Central memory CD8-positive, alpha-beta T cell (primary cell): ENCODE measurements around the gene LRMDA.

Source experiments
- ATAC-seq: fragments of 150-1000 bp; cut with Tn5 transposase; replicated peaks from 2 replicates; pipeline ENCODE4 v1.10.0; 2022; ENCODE audit warnings: mild to moderate bottlenecking, moderate FRiP score, moderate number of reproducible peaks; ENCODE audit not compliant: poor library complexity, severe bottlenecking; ENCODE audit errors: extremely low read depth
- DNase-seq, 2 donors: peaks; one replicate each; pipeline ENCODE4 v3.0.0; 2021; ENCODE audit warnings: low spot score in 2 of 2
- H3K27ac Mint-ChIP-seq: one replicate; pipeline ENCODE4 v1.8.0; 2022; ENCODE audit warnings: low read depth, mild to moderate bottlenecking, moderate library complexity, mixed read lengths
- H3K27me3 Mint-ChIP-seq: one replicate; pipeline ENCODE4 v1.8.0; 2022; ENCODE audit warnings: mixed read lengths
- H3K36me3 Mint-ChIP-seq: one replicate; pipeline ENCODE4 v1.8.0; 2022; ENCODE audit warnings: mild to moderate bottlenecking, moderate library complexity, mixed read lengths; ENCODE audit not compliant: insufficient read depth
- H3K4me1 Mint-ChIP-seq: one replicate; pipeline ENCODE4 v1.8.0; 2022; ENCODE audit warnings: mixed read lengths
- H3K4me3 Mint-ChIP-seq: one replicate; pipeline ENCODE4 v1.8.0; 2022; ENCODE audit warnings: mild to moderate bottlenecking, moderate library complexity, mixed read lengths
- H3K9me3 Mint-ChIP-seq: one replicate; pipeline ENCODE4 v1.8.0; 2022; ENCODE audit warnings: mixed read lengths

LRMDA gene

DNA sequence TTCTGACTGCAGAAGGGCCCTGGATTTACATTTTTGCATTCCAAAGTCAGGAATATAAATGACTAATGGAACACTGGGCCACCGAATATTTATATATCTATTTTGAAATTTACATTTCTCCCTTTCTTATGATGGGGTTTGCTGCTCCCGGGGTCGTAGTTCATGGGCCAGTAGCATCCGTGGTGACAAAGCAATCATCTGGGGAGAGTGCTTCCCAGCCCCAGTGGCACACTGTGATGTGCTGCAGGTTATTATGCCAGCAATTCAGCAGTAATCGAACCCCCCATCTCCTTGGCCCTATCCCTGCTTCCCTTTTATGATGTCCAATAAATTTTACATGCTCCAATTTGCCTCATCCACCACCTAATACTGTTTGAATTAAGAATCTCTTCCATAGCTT is 837.5 kb downstream of the LRMDA start:
- H3K27ac Mint-ChIP-seq, result no peak overlapping the region
- DNase-seq (no peak), ATAC-seq (no peak)
- no peaks in the 10 kb centered on the region for H3K36me3 Mint-ChIP-seq
- H3K4me1 Mint-ChIP-seq, result no peaks in the 10 kb centered on the region
- peaks cover 18% of the 10 kb centered on the region for H3K9me3 Mint-ChIP-seq
- H3K4me3 Mint-ChIP-seq, result no peak overlapping the region
- no peaks in the 10 kb centered on the region for H3K27me3 Mint-ChIP-seq

DNA sequence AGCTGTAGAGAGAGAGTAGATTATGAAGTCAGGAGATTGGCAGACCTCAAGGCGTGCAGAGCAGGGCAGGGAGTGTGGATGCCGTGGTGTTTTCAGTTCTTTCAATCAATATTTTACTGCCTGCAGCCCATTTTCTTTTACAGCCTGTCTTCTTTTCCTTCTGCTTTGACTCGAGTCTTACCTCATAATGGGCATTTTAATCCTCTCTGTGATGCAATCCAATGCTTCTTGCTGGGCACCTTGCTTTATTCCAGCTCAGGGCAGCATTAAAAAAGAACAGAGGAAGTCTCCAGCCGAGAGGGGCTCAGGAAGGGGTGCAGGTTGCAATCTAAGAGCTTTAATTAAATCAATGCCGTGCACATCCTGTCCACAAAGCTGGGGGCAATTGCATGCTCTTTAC is 839.0 kb downstream of the LRMDA start:
- Mint-ChIP-seq H3K27me3 (no peaks in the 10 kb centered on the region), H3K4me3 (no peak overlapping the region), H3K27ac (no peak overlapping the region), H3K36me3 (no peaks in the 10 kb centered on the region), H3K9me3 (peaks cover 18% of the 10 kb centered on the region), H3K4me1 (no peaks in the 10 kb centered on the region)
- DNase-seq (no peak), ATAC-seq (no peak)

DNA sequence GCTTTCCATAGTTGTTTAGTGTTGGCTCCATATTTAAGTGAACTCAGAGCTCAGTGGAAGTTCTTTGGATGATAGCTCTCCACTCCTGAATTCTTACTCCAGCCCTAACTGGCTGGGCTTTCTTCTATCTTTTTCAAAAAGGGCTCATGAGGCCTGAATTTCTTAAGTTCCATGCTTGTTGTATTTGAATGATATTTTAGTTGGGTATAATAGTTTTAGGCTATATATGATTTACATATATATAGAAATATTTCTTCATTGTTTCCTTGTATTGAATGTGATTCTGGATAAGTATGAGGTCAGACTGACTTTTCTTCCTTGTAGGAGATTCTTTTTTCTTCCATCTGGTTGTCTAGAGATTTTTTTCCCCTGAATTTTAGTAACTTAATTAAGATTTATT is 843.5 kb downstream of the LRMDA start:
- H3K4me3 Mint-ChIP-seq, result no peak overlapping the region
- no peaks in the 10 kb centered on the region for H3K27me3 Mint-ChIP-seq
- H3K36me3 Mint-ChIP-seq, result peaks cover 3% of the 10 kb centered on the region
- no peak overlapping the region for H3K27ac Mint-ChIP-seq
- no peak for ATAC-seq
- no peak for DNase-seq
- peaks cover 26% of the 10 kb centered on the region for H3K9me3 Mint-ChIP-seq
- no peaks in the 10 kb centered on the region for H3K4me1 Mint-ChIP-seq

DNA sequence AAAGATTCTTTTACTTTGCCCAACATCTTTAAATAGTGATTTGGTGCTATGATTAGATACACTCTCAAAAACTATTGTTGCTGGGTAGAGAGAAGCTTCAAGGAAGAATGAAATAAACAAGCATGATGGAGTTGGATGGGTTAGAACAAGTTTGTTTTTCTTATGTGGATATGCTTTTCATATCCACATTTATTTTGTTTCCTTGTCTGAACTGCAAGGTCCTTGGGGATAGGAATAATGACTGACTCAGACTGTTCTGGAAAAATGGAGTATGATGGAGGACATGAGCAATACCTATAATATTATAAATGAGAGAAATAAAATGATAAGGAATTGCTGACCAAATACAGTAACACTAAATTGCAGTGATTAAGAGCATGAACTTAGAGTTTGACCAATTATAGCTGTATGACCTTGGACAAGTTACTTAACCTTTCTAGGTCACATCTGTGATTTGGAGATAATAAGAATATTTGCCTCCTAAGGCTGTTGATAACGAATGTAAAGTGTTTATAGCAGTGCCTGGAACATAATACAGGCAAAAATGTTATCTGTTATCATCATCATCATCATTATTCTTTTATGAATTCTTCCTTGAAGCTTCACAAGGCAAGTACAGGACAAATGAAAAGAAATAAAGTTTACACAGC is 847.5 kb downstream of the LRMDA start:
- Mint-ChIP-seq H3K4me3 (no peak overlapping the region), H3K27me3 (no peaks in the 10 kb centered on the region), H3K36me3 (peaks cover 3% of the 10 kb centered on the region), H3K4me1 (no peaks in the 10 kb centered on the region), H3K9me3 (peaks cover 32% of the 10 kb centered on the region), H3K27ac (no peak overlapping the region)
- ATAC-seq (no peak), DNase-seq (no peak)

DNA sequence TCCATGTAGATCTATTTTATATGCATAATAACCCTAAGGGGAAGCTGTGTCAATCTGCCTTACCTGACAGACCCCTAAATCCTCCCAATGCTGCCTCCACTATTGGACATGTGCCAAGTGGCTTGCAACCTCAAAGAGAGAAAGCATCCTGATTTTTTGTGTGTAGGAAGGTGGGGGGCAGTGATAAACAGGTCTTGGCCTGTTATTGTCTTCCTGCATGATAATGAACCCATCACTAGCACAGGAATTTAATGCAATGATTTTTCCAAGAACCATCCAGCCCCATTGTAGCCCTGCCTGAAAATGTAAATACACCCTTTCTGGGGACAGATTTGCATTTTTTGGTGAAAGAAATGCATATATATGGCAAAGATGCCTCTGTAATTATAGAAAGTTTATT is 850.2 kb downstream of the LRMDA start:
- peaks cover 28% of the 10 kb centered on the region for H3K9me3 Mint-ChIP-seq
- DNase-seq (no peak), ATAC-seq (no peak)
- H3K36me3 Mint-ChIP-seq, result peaks cover 3% of the 10 kb centered on the region
- no peaks in the 10 kb centered on the region for H3K27me3 Mint-ChIP-seq
- no peak overlapping the region for H3K27ac Mint-ChIP-seq
- H3K4me1 Mint-ChIP-seq, result no peaks in the 10 kb centered on the region
- H3K4me3 Mint-ChIP-seq, result no peak overlapping the region

DNA sequence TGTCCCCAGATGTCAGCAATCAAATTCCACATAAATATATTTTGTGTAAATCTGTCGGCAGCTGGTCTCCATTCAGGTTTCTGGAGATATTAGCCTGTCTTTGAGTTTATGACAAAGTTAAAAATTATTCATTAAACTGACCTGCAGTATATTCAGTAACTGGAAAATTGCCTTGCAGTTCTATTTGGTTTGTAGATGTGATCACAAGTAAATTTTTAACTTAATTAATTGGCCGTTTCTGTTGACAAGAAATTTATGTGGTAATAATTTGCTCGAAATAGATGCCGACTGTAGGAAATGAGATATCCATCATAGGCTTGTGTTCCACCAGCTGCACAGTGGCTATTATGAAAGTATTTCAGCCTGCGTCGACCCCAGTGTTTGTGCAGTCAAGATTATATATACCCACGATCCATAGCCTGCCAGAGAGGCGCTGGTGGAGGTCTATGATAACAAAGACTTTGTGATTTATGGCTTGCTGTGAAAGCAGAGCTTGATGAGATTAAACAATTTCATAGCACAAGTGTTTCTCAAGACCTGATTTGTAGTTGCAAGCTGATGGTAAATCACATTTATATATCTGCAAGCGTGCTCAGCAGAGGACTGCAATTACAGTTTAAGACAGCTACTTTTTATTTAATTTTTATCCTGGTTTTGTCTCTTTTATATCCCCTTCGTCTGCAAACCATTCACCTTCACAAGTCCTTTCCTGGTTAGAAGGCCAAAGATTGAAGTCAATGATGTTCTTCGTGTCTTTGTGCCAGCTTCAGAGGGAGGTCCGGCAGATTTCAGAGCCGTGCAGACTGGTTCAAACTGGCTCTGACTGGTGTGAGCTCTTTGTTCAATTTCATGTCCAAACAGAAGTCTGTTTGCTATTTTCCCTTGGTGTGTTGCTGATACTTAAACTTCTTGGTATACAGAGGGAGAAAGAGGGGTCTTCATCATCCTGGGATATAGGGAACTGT is 850.9 kb downstream of the LRMDA start:
- Mint-ChIP-seq H3K4me1 (no peaks in the 10 kb centered on the region), H3K27ac (no peak overlapping the region), H3K36me3 (peaks cover 3% of the 10 kb centered on the region), H3K27me3 (no peaks in the 10 kb centered on the region), H3K9me3 (peaks cover 26% of the 10 kb centered on the region), H3K4me3 (no peak overlapping the region)
- ATAC-seq (no peak), DNase-seq (no peak)

DNA sequence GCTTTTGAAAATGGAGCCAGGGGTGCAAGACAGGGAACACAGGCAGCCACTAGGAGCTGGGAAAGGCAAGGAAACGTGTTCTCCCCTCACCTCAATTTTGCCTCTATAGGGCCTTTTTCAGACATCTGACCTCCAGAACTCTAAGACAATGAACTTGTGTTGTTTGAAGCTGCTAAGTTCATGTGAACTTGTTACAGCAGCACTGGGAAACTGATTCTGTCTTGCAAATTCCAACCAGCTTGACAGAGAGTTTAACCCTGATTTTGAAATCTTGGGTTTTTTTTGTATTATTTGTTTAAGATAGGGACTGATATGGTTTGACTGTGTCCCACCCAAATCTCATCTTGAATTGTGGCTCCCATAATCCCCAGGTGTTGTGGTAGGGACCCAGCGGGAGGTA is 852.9 kb downstream of the LRMDA start:
- DNase-seq (no peak), ATAC-seq (no peak)
- Mint-ChIP-seq H3K36me3 (peaks cover 3% of the 10 kb centered on the region), H3K9me3 (peaks cover 15% of the 10 kb centered on the region), H3K4me1 (no peaks in the 10 kb centered on the region), H3K27me3 (no peaks in the 10 kb centered on the region), H3K4me3 (no peak overlapping the region), H3K27ac (no peak overlapping the region)

DNA sequence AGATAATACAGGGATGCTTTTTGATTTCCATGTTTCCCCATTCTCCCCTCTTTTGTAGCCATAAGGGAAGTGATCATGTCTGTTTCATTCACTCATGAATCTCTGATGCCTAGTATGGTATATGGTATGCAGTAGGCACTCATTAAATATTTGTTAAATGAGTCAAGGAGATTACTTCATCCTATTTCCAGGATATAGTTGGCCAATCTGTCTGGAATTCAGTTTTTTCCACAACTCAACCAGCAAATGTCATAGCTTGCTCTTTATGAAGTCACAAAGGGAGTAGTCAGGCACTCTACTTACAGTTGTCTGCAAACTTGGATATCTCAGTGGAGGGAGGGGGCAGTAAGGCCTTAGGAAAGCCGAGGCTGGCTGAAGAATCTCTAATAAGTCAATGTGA is 853.6 kb downstream of the LRMDA start:
- DNase-seq (no peak), ATAC-seq (no peak)
- no peaks in the 10 kb centered on the region for H3K27me3 Mint-ChIP-seq
- no peaks in the 10 kb centered on the region for H3K4me1 Mint-ChIP-seq
- no peak overlapping the region for H3K4me3 Mint-ChIP-seq
- no peak overlapping the region for H3K27ac Mint-ChIP-seq
- peaks cover 15% of the 10 kb centered on the region for H3K9me3 Mint-ChIP-seq
- no peaks in the 10 kb centered on the region for H3K36me3 Mint-ChIP-seq

DNA sequence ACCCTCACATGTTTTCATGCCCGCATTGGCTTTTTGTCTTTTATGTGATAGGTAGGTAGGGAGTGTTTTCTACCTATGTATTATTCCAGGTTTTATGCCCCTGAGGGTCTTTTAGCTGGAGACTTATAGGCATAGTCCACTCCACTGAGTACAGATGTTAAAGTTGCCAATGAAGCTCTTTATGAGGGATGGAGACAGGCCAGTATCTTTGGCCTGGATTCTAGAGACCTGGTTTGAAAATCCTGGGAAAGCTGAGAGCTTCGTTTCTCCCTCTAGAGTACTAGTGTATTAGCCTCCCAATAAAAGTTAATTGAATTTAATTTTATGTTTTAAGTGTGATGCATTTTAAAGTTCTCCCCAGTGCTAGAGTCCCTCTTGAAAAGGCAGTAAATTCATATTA is 854.1 kb downstream of the LRMDA start:
- Mint-ChIP-seq H3K27ac (no peak overlapping the region), H3K36me3 (no peaks in the 10 kb centered on the region), H3K9me3 (peaks cover 15% of the 10 kb centered on the region), H3K4me1 (no peaks in the 10 kb centered on the region), H3K4me3 (no peak overlapping the region), H3K27me3 (no peaks in the 10 kb centered on the region)
- ATAC-seq, result no peak
- DNase-seq, result no peak

DNA sequence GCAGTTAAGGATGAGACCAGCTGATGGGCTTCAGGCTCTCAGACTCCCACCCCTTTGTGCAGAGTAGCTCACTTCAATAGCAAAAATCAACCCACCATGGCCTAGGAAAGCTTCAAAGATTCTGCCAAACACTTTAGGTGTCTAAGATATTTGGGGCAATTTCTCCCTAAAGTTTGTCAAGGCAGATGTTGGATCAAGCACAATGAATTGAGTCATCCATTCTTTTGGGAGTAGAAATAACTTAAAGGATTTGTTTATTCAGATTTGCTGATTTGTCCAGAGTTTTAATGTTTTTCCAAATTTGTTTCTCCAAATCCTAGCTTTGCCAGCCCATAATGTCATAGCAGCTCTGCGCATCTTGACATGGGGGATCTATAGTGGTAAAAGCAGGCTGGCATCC is 855.1 kb downstream of the LRMDA start:
- no peak for ATAC-seq
- H3K27ac Mint-ChIP-seq, result no peak overlapping the region
- H3K36me3 Mint-ChIP-seq, result no peaks in the 10 kb centered on the region
- no peaks in the 10 kb centered on the region for H3K27me3 Mint-ChIP-seq
- H3K9me3 Mint-ChIP-seq, result peaks cover 15% of the 10 kb centered on the region
- H3K4me1 Mint-ChIP-seq, result no peaks in the 10 kb centered on the region
- no peak overlapping the region for H3K4me3 Mint-ChIP-seq
- DNase-seq, result no peak

DNA sequence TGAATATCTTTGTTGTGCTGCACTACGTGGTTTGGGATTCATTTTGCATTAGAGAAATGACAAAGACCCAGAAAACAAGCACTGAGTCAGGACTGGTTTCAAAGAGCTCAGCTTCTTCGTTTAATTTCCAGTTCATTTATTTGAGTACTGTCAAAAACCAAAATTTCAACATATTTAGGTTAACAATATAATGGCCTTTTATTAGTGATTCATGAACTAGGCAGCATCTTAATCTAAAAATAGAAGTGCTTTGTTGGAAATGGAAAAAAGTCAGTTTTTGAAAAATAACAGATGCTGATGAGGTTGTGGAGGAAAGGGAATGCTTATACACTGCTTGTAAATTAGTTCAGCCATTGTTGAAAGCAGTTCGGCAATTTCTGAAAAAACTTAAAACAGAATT is 856.4 kb downstream of the LRMDA start:
- no peaks in the 10 kb centered on the region for H3K36me3 Mint-ChIP-seq
- H3K9me3 Mint-ChIP-seq, result peaks cover 12% of the 10 kb centered on the region
- H3K4me1 Mint-ChIP-seq, result no peaks in the 10 kb centered on the region
- DNase-seq (no peak), ATAC-seq (no peak)
- no peaks in the 10 kb centered on the region for H3K27me3 Mint-ChIP-seq
- H3K27ac Mint-ChIP-seq, result no peak overlapping the region
- H3K4me3 Mint-ChIP-seq, result no peak overlapping the region

DNA sequence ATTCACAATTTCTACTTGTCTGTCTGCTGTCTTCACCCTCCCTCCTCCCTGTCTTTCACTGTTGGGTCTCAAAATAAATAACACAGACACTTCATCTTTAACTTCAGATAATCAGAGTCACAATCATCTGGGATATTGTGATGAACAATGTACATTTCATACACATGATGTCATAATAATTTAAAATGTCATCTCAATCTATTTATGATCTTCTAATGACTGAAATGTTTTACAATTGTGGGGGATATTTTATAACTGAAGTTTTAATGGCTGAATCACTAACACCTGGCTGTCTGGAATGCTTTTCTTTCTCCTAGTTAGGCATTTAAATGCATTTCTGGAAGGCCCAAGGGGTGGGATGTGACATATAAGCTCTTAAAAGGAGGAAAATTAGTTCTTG is 859.8 kb downstream of the LRMDA start:
- H3K27me3 Mint-ChIP-seq, result no peaks in the 10 kb centered on the region
- no peaks in the 10 kb centered on the region for H3K36me3 Mint-ChIP-seq
- H3K9me3 Mint-ChIP-seq, result peaks cover 5% of the 10 kb centered on the region
- DNase-seq (no peak), ATAC-seq (no peak)
- H3K4me1 Mint-ChIP-seq, result no peaks in the 10 kb centered on the region
- no peak overlapping the region for H3K4me3 Mint-ChIP-seq
- H3K27ac Mint-ChIP-seq, result no peak overlapping the region

DNA sequence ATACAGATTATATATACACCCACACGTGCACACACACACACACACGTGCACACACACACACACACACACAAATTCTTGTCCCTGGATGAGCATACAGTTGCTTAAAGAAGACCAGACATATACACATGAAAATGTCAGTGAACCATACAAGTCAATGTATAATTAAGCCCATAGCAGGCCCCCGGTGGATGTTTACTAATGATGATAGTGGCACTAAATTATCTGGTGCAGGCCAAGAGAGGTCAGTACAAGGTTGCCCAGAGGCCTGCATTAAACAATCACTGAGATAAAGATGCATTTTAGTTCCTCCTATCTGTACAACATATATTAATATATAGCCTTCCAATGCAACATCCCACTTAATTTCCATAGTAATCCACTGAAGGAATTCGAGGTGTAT is 860.5 kb downstream of the LRMDA start:
- Mint-ChIP-seq H3K27ac (no peak overlapping the region), H3K36me3 (no peaks in the 10 kb centered on the region), H3K9me3 (peaks cover 5% of the 10 kb centered on the region), H3K4me3 (no peak overlapping the region), H3K4me1 (no peaks in the 10 kb centered on the region), H3K27me3 (no peaks in the 10 kb centered on the region)
- ATAC-seq (no peak), DNase-seq (no peak)
